GM08714 (cell line): ENCODE results near the gene SND1.

Experiments
- H3K4me3 ChIP-seq: fragments of 200-500 bp; sonication (Bioruptor generic); 2 replicates; pipeline ENCODE4 v1.5.1; 2014; ENCODE audit warnings: mild to moderate bottlenecking, low read length, inconsistent platforms
- ZNF274 ChIP-seq: IDR thresholded peaks from 2 replicates; pipeline ENCODE4 v1.6.1; 2012; ENCODE audit warnings: mild to moderate bottlenecking, low read depth, low read length

Gene SND1

DNA sequence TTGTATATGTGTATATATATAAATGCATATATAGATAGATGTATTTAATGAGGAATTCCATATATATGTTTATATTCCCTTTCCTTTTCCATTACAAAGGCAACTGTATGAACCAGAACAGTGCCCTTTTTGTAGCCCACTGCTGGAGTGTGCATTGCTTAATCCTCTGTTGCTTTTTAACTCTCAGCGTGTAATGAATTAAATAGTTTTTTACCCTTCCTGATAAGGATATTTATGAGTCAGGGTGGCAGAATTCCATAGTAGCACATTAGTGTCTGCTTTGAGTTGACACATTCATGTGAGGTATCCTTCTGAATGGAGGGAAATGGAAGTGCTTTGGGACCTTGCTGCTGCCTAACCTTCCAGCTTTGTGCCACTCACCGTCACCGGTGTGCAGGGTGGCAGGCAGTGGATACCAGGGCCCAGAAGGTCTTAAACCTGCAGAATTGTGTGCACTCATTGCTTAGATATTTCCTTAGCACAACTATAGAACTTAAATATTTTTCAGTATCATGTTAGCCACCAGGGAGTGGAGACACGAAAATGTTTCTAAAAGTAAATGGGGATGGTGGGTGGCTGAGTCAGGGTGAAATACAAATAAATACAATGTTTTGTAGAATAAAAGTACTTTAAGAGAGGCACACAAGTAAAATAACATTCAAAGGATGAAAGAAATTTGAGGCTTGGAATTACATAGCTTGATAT is 117.9 kb downstream of the SND1 start:
- TF ChIP-seq ZNF274 = no peak
- no peak overlapping the region for H3K4me3 ChIP-seq

DNA sequence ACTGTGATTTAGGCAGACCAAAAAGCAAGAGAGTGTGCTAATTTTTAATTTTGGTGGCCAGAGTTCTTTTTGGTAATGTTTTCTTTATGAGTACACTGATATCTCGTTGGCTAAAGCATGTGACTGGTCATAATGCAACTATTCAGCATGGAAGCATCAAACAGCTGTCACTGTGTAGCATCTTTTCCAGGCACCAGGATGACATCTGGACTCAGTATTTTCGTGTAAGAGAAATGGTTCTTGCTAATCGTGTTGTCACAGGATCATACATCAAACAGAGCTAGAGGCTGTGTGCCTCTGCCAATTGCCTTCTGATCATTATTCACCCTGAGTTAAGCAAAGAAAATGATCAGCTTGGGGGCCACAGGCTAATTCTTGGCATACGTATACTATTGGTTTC is 118.9 kb downstream of the SND1 start:
- no peak overlapping the region for H3K4me3 ChIP-seq
- no peak for TF ChIP-seq ZNF274

DNA sequence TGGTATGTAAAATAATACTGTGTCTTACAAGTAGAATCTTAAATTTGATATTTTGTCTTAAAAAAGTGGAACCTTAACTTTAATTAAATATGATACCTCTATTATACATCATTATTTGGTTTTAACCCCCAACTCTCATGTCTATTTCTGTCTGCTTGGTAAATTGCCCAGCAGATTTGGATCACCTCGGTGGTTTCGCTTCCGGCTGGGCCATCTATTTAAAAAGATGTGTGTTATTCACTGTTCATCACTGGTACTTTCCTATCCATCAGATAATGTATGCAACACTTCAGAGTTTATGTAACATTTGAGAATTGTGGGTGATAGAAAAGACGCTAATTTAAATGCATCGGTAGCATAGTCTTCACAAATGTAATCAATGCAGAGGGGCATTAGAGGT is 119.7 kb downstream of the SND1 start:
- no peak for TF ChIP-seq ZNF274
- no peak overlapping the region for H3K4me3 ChIP-seq

DNA sequence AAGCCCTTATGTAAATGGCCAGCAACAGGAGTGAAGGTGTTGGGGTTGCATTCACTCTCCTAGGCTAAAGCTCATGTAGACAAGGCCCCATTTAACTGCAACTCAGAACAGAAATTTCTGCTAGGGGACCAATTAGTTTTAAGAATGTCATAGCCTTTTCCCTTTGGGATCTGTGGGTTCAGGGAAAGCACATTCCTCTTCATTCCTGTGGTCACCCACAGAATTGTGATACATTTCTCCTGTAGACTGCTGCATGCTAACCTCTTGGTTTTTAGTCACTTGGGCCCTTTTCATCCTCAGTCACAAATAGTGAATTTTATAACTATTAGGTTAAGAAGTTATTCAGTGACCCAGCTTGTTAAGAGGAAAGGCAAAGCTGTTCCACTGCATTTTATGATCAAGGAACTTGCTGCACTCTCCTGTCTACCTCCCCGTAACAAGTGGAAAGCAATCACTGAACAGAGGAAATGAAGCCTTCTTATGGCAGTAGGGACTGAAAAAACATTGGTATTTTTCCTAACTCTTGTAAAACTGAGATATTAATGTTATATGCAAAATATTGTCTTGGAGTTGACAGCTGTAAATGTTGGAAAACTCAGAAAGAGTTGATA is 124.9 kb downstream of the SND1 start:
- H3K4me3 ChIP-seq = no peak overlapping the region
- no peak for TF ChIP-seq ZNF274

DNA sequence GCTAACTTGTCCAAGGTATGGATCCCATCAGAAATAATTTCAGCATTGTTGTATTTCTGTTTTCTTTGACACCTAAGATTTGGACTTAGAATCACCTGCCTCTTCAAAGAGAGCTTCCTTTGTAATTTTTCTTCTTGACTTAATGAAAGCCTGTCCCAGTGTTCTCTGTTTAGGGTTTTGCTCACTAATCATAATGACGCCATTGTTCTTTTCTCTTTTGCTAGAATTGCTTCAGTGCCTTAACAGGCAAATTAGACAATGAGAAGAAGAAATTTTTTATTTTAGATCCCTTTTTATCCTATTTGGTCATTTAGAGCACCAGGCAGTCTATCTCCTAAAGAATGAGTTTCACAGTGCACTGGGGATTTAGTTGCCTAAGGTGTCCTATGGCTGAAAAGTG is 128.5 kb downstream of the SND1 start:
- no peak for TF ChIP-seq ZNF274
- no peak overlapping the region for H3K4me3 ChIP-seq

DNA sequence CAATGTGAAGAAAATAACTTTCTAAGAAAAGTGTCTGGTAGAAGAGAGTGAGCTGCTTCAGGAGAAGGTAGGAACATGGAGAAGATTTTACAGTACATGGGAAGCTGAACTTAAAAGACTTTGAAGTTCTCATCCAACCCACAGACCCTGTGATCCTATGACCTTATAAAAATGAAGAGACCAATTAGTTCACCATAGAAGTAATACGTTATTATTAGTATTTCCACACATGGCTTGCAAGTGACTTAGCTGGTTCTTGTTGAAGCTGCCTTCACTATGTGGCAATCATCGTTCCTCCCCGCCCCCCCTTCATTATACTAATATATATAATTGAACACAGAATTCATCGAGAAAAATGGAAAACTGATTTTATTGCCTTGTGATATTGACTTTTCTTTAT is 129.1 kb downstream of the SND1 start:
- TF ChIP-seq ZNF274 = no peak

DNA sequence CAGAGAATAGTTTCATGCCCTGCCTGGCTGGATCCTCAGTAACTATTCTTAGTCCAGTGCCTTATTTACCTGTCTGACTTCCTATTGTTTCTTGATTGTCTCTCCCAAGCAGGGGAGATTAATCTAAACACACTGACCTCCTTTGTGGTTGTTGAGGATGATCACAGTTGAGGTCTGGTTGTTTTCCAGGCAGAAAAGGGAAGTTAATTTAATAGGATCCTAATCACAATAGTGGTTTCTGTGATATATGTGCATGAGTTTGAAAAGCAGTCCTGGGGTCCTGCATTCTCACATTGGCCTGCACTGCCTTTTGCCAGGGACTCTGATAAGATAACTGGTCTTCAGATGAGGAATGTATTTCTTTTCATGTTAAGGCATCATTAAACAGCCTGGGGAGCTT is 130.1 kb downstream of the SND1 start:
- H3K4me3 ChIP-seq = no peak overlapping the region
- TF ChIP-seq ZNF274 = no peak

More for the DNA sequence above, 129.1 kb downstream of the SND1 start:
- H3K4me3 ChIP-seq = no peak overlapping the region

DNA sequence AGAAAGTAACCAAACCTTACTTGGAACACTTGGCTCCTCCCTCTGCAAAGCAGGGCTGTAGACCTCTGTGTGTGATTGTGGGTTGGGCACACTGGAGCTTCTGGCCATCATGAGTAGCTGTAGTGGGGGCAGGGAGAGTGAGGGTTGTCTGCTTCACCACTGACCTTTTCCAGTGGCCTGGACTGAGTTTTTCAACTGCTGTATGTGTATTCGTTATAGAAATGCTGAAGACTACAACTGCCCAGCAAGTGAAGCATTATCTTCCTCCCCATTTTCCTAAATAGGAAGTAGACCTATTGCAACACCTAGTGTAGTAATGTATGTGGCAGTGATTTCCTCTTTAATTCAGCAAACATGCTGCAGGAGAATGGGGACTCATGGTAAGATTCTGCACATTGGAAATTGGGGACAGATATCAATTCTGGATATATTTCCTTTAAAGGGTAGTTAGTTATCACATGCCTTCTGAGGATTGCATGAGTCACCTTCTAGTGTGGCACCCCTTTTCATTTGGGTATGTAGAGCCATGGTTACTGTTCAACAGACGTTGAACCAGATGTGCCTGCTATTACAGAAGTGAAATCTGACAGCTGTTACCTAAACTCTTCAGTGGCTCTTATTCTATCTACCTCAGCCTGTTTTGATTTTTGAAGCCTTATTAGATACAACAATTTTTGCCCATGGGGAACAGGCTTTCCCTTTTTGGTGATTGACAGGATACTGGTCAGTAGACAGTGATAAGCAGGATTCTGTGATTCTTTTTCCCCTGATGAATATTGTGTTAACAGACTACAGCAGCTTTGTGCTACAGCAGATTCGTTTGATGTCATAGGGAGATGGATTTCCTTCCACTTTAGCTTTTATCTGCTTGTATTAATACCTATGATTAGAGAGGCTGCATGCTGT is 130.9 kb downstream of the SND1 start:
- H3K4me3 ChIP-seq = no peak overlapping the region
- no peak for TF ChIP-seq ZNF274

DNA sequence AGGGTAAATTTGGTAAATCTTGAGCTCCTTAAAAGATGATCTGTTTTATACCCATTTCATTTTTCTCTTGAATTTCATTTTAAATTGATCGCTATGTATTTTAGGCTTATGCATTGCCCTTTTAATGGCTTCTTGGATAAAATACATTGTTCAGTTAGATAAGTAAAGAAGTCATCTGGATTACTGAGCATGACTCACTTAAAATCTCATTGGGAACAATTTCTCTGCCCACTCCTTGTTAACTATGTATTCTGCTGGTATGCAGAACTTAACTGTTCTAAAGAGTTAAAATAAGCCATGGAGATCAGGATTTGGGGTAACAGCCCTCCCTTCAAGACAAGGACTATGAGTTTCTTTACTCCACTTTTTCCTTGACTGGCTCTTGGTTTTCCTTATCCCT is 134.2 kb downstream of the SND1 start:
- TF ChIP-seq ZNF274 = no peak
- H3K4me3 ChIP-seq = no peak overlapping the region

DNA sequence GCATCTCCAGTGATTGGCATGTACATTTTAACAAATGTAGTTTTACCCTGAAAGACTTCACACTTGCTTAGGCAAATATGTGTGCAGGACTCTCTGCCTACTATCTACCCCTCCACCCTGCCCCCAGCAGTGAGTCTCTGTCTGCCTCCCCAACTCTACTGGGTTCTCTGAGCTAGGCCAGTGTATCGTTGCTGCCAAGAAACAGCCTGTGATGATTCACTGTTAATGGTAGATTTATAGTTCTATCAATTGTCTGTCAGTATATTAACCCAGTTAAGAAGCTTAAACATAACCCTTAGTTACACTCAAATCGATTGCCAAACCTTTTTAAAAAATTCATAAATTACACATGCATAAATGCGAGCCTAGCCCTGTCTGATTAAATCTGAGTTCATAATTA is 137.0 kb downstream of the SND1 start:
- TF ChIP-seq ZNF274 = no peak
- no peak overlapping the region for H3K4me3 ChIP-seq

DNA sequence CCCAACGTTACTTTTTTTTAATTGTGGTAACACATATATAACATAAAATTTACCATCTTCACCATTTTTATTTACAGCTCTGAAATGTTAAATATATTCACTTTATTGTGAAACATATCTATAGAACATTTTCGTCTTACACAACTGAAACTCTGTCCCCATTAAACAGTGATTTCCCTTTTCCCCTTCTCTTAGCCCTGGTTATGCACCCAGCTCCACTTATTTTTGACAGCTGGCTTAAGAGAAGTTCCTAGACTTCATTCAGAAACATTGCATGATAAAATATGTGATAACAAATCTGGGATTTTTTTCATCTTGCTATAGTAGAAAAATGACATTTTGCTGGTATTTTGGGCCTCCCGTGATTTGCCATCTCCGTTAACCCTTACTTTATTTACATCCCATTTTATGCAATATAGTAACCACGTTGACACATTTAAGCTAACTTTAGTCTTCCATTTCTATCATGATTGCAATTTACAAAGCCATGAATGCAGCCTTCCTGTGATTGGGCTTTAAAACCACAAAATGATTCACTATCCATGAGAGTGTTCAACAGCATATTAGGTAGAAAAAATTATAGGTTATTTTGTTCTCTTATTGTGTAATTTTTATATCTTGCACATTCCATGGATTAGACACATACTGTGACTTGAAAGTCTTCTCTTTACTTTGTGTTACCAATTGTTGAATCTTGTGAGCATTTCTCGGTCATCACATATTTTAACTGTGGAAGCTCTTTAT is 139.6 kb downstream of the SND1 start:
- no peak for TF ChIP-seq ZNF274
- no peak overlapping the region for H3K4me3 ChIP-seq

DNA sequence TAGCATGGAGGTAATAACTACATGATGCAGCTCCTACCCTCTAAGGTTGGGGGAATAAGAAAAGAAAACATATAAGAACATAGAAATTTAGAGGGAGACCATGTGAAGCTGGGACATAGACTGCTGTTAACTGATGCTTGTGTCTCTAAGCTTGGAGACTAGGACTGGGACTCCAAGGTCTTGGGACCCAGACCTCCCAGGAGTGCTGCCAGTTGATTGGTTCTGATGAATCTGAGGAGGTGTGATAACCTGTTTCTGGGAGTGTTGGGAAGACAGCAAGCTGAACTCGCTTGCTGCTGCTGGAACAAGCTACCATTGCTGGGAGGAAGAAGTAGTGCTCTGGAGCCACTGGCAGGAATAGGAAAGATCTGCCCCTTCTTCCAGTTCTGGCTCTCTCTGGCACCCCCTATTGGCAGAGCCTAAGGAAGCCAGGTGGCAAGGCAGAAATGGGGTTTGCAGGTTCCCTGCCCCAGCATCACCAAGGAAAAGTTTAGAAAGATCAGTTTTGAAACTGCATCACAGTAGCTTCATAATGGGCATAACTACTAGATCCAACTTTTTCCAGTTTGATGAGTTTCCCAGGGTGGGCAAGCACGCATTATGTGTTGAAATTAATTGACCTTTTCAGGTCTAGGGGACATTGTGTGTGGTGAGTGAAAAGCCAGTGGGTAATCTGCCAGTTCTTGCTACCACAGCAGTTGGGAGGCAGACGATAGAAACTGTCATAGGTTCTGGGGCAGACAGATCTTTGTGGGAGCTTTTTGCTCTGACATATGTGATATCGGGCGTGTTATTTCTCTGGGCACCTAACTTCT is 140.7 kb downstream of the SND1 start:
- H3K4me3 ChIP-seq = no peak overlapping the region
- no peak for TF ChIP-seq ZNF274

DNA sequence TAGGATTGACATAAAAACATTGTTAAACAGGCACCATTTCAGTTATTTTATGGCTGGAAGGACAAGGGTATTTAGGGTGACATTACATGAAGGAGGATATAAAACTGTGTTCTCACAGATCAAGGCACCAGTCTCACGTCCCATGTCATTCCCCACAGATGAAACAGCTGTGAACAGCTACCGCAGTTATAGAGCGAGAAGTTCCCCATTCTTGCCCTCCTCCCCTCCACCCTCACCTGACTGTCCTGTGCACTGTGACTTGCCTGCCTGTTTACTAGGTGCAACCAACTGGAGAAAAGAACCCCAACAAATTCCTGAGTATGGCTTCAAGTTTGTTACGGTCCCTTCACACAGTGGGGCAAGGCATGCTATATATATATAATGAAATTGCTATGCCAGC is 141.6 kb downstream of the SND1 start:
- no peak overlapping the region for H3K4me3 ChIP-seq
- TF ChIP-seq ZNF274 = no peak
